ENCODE data around the gene ABCB8. TPM values are rescaled to one million over a fixed set of nuclear protein-coding genes. Genes with fewer than 3 reads are reported as not detected.
A peak's percentile ranks its signal among the peaks of the same experiment; 100 is the strongest.

The ABCB8 gene
- total and polyA plus RNA-seq, 9 of the 15 experiments (the other 6 are each of a cell fraction or from before 2014, with no cell fraction given), result 7.6 to 106 (median 36.3) TPM

DNA sequence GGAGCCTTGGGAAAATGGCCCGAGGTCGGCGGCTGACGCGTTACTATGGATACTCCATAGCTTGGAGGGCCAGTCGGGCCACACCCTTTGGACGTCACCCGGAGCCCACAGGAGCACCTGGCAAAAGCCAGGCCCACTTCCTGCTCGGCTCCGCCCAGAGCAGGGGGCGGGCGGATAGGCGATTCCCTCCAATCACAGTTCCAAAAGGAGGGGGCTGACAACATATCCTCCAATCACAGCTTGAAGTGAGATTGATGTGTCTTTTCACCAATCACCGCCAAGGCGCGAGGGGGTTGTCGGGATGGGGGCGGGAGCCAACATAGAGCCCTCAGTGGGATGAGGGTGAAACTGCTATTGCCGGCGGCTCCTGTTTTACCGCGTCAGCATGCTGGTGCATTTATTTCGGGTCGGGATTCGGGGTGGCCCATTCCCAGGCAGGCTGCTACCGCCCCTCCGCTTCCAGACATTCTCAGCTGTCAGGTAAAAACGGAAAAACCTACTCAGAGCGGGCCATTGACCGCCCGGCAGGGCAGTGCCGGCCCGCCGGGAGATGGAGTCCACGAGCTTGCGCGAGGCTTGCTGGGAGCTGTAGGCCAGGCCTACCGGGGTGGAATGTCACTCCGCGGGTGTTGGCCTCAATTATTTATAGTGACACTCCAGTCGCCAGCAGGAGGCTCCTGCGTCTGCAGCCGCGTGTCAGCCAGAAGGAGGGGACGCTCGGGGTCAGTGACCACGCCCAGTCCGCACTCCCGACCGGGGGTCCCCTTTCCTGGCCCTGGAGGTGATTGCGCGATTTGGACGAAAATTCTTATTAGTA is at the start of gene ABCB8 (continued):
- TF ChIP-seq, protein P1, sequence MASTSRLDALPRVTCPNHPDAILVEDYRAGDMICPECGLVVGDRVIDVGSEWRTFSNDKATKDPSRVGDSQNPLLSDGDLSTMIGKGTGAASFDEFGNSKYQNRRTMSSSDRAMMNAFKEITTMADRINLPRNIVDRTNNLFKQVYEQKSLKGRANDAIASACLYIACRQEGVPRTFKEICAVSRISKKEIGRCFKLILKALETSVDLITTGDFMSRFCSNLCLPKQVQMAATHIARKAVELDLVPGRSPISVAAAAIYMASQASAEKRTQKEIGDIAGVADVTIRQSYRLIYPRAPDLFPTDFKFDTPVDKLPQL (IDR thresholded peaks at IDR 0.05; ENCODE audit: extremely low read depth, insufficient read length), result no peak
- TF ChIP-seq YBX1 (IDR thresholded peaks at IDR 0.05) (no peak), CHD2 (IDR thresholded peaks at IDR 0.05; ENCODE audit: low read depth, low read length) (peak; percentile 93), MCM3 (IDR thresholded peaks at IDR 0.05) (no peak), RBM14 (IDR thresholded peaks at IDR 0.05; ENCODE audit: borderline replicate concordance, insufficient read depth, low read depth, low read length) (0 out of 2 replicates have a peak, but pooled peaks have one; percentile 51), SMC3 (conservative IDR thresholded peaks at IDR 0.05; ENCODE audit: insufficient read depth, low read depth, low read length) (peak; percentile 41; the same call in 1 of the 2 replicates), MYBL2 (IDR thresholded peaks at IDR 0.05; ENCODE audit: low read depth) (no peak), MYBL2 (CRISPR knock-in tag; IDR thresholded peaks at IDR 0.05; ENCODE audit: borderline replicate concordance) (no peak), MYNN (IDR thresholded peaks at IDR 0.05) (no peak; the same call in 1 of the 2 replicates), MYNN (CRISPR knock-in tag; IDR thresholded peaks at IDR 0.05) (no peak), CBX1 (IDR thresholded peaks at IDR 0.05; ENCODE audit: low read depth) (peak; percentile 55), FIP1L1 (IDR thresholded peaks at IDR 0.05; ENCODE audit: low read depth, low read length, poor library complexity, severe bottlenecking) (peak; percentile 51), POLR2B (IDR thresholded peaks at IDR 0.05; ENCODE audit: low read depth, partially characterized antibody) (peak; percentile 62), POLR2A (conservative IDR thresholded peaks at IDR 0.05) (peak; percentile 88), SMARCC2 (IDR thresholded peaks at IDR 0.05; ENCODE audit: low read depth) (no peak), HNRNPUL1 (IDR thresholded peaks at IDR 0.05; ENCODE audit: low read length) (no peak), DIDO1 (tag; IDR thresholded peaks at IDR 0.05; ENCODE audit: low read depth) (peak; percentile 94), HINFP (tag; conservative IDR thresholded peaks at IDR 0.05; ENCODE audit: low read depth) (no peak), SRSF3 (IDR thresholded peaks at IDR 0.05; ENCODE audit: insufficient read depth, low read length) (no peak), PHF21A (IDR thresholded peaks at IDR 0.05; ENCODE audit: borderline replicate concordance, low read depth) (no peak), ZFP30 (CRISPR knock-in tag; IDR thresholded peaks at IDR 0.05; ENCODE audit: borderline replicate concordance) (no peak), SMARCB1 (IDR thresholded peaks at IDR 0.05; ENCODE audit: insufficient read length, low read depth) (no peak), U2AF2 (optimal IDR thresholded peaks at IDR 0.05; ENCODE audit: low read depth, low read length) (no peak), FUS (optimal IDR thresholded peaks at IDR 0.05; ENCODE audit: low read depth, low read length) (no peak), EWSR1 (IDR thresholded peaks at IDR 0.05; ENCODE audit: borderline replicate concordance, low read depth, partially characterized antibody) (no peak), DNMT1 (IDR thresholded peaks at IDR 0.05) (no peak)
- TF ChIP-seq, protein P2, sequence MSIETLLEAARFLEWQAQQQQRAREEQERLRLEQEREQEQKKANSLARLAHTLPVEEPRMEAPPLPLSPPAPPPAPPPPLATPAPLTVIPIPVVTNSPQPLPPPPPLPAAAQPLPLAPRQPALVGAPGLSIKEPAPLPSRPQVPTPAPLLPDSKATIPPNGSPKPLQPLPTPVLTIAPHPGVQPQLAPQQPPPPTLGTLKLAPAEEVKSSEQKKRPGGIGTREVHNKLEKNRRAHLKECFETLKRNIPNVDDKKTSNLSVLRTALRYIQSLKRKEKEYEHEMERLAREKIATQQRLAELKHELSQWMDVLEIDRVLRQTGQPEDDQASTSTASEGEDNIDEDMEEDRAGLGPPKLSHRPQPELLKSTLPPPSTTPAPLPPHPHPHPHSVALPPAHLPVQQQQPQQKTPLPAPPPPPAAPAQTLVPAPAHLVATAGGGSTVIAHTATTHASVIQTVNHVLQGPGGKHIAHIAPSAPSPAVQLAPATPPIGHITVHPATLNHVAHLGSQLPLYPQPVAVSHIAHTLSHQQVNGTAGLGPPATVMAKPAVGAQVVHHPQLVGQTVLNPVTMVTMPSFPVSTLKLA (conservative IDR thresholded peaks at IDR 0.05), result peak; percentile 96 to 98

Data from K562 (cell line).